GM18520 (cell line): ENCODE measurements around the gene DPM3.
"Not testable (repeated sequence)": the region's sequence is repeated elsewhere in the genome, so short reads cannot be mapped to it uniquely, and the experiment has no call there.

Experiments used
- ATAC-seq: cut with Tn5 transposase; IDR thresholded peaks from one replicate; pipeline ENCODE4 v1.9.1; 2021; ENCODE audit not compliant: unreplicated experiment

Gene DPM3

GRCh38 chr1:155139895-155140629 lies at the start of gene DPM3:
Gene DPM3, minus strand, starts transcription at chr1:155140531. Its CDS starts 291 bp downstream, at chr1:155140240.
- peak; percentile 38 for ATAC-seq

- ATAC-seq = not testable (repeated sequence)
These were observed 49.6 kb upstream of the DPM3 start for GRCh38 chr1:155189926-155190325.

GRCh38 chr1:155188268-155188667 lies 47.9 kb upstream of the DPM3 start:
- ATAC-seq = no peak

- no peak for ATAC-seq
These were observed 47.1 kb upstream of the DPM3 start for GRCh38 chr1:155187456-155187891.

GRCh38 chr1:155186794-155187455 lies 46.6 kb upstream of the DPM3 start:
- no peak for ATAC-seq

GRCh38 chr1:155186067-155186793 lies 45.9 kb upstream of the DPM3 start:
- no peak for ATAC-seq

GRCh38 chr1:155185783-155186066 lies 45.4 kb upstream of the DPM3 start:
- ATAC-seq = no peak

- ATAC-seq = no peak
These were observed 44.8 kb upstream of the DPM3 start for GRCh38 chr1:155184835-155185782.

GRCh38 chr1:155184351-155184811 lies 44.0 kb upstream of the DPM3 start:
- no peak for ATAC-seq

- ATAC-seq = no peak
These were observed 43.5 kb upstream of the DPM3 start for GRCh38 chr1:155183775-155184221.

- no peak for ATAC-seq
These were observed 41.8 kb upstream of the DPM3 start for GRCh38 chr1:155182052-155182550.

GRCh38 chr1:155181371-155182051 lies 41.2 kb upstream of the DPM3 start:
- no peak for ATAC-seq

- ATAC-seq = no peak
These were observed 39.0 kb upstream of the DPM3 start for GRCh38 chr1:155179112-155180031.

- ATAC-seq = no peak
These were observed 38.2 kb upstream of the DPM3 start for GRCh38 chr1:155178441-155179111.

GRCh38 chr1:155177918-155178281 lies 37.6 kb upstream of the DPM3 start:
- ATAC-seq = no peak

GRCh38 chr1:155177192-155177917 lies 37.0 kb upstream of the DPM3 start:
- no peak for ATAC-seq

GRCh38 chr1:155176544-155177071 lies 36.3 kb upstream of the DPM3 start:
- peak; percentile 35 for ATAC-seq
